SK-N-SH (cell line): ENCODE results near the gene EBF3.

ENCODE experiments used
- EP300 ChIP-seq, 2 experiments: IDR thresholded peaks; 2 replicates each; pipeline versions ENCODE4 v1.4.0 to v1.6.1; 2012; ENCODE audit warnings: borderline replicate concordance in 1 of 2, low read depth in 1 of 2, low read length in 1 of 2
- FOXM1 ChIP-seq: IDR thresholded peaks from 2 replicates; pipeline ENCODE4 v1.4.0; 2012; ENCODE audit warnings: low read depth, mild to moderate bottlenecking
- GABPA ChIP-seq: IDR thresholded peaks from 2 replicates; pipeline ENCODE4 v1.4.0; 2012; ENCODE audit warnings: low read depth, mild to moderate bottlenecking
- POLR2AphosphoS5 ChIP-seq: IDR thresholded peaks from 2 replicates; pipeline ENCODE4 v1.6.1; 2012; ENCODE audit warnings: low read depth, low read length
- RFX5 ChIP-seq: IDR thresholded peaks from 2 replicates; pipeline ENCODE4 v1.6.1; 2012; ENCODE audit warnings: mild to moderate bottlenecking, improper control_type of control experiment, low read length
- SIN3A ChIP-seq: IDR thresholded peaks from 2 replicates; pipeline ENCODE4 v1.6.1; 2012; ENCODE audit warnings: low read depth, mild to moderate bottlenecking, low read length, moderate library complexity, borderline replicate concordance
- TAF1 ChIP-seq: IDR thresholded peaks from 2 replicates; pipeline ENCODE4 v1.6.1; 2012; ENCODE audit warnings: low read depth, mild to moderate bottlenecking, low read length, moderate library complexity, borderline replicate concordance
- TCF12 ChIP-seq: IDR thresholded peaks from 2 replicates; pipeline ENCODE4 v1.4.0; 2012
- TF ChIP-seq, protein P1 (sequence below): fragments of 150-350 bp; IDR thresholded peaks from 2 replicates; pipeline ENCODE4 v1.6.1; 2017; ENCODE audit warnings: antibody characterized with exemption, low read length, low read depth, borderline replicate concordance
- TF ChIP-seq, protein P2 (sequence below): fragments of 200-600 bp; sonication (generic); IDR thresholded peaks from 2 replicates; pipeline ENCODE4 v1.6.1; 2017; ENCODE audit warnings: antibody characterized with exemption, mild to moderate bottlenecking, moderate library complexity
- TF ChIP-seq, protein P3 (sequence below): IDR thresholded peaks from 2 replicates; pipeline ENCODE4 v1.6.1; 2012; ENCODE audit warnings: mild to moderate bottlenecking, low read depth, low read length, moderate library complexity
- TF ChIP-seq, protein P4 (sequence below): IDR thresholded peaks from 2 replicates; pipeline ENCODE4 v1.4.0; 2012; ENCODE audit warnings: low read depth
- TF ChIP-seq, protein P5 (sequence below): IDR thresholded peaks from 2 replicates; pipeline ENCODE4; 2012

DNA sequence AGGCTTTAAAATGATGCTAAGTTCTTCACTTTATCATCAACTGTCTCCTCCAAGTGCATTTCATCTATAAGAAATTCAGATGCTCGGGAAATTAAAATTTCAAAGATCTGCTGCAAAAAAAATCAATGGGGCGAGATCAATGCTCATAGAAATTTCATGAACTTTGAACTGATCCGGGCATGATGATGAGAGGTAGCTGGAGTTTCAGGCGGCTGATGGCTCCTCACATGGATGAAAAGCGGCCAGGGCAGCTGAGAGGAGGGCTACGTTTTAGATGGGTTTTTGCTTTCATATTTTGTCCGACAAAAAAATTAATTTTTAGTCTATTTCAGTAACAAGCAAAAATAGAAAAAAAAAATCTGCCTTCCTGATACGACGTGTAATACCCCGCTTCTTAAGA lies 109.9 kb downstream of the EBF3 start:
- TF ChIP-seq POLR2AphosphoS5, result no peak
- TF ChIP-seq, protein P1, sequence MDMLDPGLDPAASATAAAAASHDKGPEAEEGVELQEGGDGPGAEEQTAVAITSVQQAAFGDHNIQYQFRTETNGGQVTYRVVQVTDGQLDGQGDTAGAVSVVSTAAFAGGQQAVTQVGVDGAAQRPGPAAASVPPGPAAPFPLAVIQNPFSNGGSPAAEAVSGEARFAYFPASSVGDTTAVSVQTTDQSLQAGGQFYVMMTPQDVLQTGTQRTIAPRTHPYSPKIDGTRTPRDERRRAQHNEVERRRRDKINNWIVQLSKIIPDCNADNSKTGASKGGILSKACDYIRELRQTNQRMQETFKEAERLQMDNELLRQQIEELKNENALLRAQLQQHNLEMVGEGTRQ, result no peak
- TF ChIP-seq, protein P2, sequence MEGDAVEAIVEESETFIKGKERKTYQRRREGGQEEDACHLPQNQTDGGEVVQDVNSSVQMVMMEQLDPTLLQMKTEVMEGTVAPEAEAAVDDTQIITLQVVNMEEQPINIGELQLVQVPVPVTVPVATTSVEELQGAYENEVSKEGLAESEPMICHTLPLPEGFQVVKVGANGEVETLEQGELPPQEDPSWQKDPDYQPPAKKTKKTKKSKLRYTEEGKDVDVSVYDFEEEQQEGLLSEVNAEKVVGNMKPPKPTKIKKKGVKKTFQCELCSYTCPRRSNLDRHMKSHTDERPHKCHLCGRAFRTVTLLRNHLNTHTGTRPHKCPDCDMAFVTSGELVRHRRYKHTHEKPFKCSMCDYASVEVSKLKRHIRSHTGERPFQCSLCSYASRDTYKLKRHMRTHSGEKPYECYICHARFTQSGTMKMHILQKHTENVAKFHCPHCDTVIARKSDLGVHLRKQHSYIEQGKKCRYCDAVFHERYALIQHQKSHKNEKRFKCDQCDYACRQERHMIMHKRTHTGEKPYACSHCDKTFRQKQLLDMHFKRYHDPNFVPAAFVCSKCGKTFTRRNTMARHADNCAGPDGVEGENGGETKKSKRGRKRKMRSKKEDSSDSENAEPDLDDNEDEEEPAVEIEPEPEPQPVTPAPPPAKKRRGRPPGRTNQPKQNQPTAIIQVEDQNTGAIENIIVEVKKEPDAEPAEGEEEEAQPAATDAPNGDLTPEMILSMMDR, result no peak
- TF ChIP-seq RFX5, result no peak
- TF ChIP-seq, protein P3, sequence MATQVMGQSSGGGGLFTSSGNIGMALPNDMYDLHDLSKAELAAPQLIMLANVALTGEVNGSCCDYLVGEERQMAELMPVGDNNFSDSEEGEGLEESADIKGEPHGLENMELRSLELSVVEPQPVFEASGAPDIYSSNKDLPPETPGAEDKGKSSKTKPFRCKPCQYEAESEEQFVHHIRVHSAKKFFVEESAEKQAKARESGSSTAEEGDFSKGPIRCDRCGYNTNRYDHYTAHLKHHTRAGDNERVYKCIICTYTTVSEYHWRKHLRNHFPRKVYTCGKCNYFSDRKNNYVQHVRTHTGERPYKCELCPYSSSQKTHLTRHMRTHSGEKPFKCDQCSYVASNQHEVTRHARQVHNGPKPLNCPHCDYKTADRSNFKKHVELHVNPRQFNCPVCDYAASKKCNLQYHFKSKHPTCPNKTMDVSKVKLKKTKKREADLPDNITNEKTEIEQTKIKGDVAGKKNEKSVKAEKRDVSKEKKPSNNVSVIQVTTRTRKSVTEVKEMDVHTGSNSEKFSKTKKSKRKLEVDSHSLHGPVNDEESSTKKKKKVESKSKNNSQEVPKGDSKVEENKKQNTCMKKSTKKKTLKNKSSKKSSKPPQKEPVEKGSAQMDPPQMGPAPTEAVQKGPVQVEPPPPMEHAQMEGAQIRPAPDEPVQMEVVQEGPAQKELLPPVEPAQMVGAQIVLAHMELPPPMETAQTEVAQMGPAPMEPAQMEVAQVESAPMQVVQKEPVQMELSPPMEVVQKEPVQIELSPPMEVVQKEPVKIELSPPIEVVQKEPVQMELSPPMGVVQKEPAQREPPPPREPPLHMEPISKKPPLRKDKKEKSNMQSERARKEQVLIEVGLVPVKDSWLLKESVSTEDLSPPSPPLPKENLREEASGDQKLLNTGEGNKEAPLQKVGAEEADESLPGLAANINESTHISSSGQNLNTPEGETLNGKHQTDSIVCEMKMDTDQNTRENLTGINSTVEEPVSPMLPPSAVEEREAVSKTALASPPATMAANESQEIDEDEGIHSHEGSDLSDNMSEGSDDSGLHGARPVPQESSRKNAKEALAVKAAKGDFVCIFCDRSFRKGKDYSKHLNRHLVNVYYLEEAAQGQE, result no peak
- TF ChIP-seq EP300 (IDR thresholded peaks at IDR 0.05; ENCODE audit: borderline replicate concordance in 1 of 2, low read depth in 1 of 2, low read length in 1 of 2), result no peak
- TF ChIP-seq FOXM1, result no peak
- TF ChIP-seq, protein P4, sequence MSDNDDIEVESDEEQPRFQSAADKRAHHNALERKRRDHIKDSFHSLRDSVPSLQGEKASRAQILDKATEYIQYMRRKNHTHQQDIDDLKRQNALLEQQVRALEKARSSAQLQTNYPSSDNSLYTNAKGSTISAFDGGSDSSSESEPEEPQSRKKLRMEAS, result no peak
- TF ChIP-seq SIN3A, result no peak
- no peak for TF ChIP-seq GABPA
- no peak for TF ChIP-seq TAF1
- no peak for TF ChIP-seq TCF12
- TF ChIP-seq, protein P5, sequence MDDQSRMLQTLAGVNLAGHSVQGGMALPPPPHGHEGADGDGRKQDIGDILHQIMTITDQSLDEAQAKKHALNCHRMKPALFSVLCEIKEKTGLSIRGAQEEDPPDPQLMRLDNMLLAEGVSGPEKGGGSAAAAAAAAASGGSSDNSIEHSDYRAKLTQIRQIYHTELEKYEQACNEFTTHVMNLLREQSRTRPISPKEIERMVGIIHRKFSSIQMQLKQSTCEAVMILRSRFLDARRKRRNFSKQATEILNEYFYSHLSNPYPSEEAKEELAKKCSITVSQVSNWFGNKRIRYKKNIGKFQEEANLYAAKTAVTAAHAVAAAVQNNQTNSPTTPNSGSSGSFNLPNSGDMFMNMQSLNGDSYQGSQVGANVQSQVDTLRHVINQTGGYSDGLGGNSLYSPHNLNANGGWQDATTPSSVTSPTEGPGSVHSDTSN, result no peak
